ENCODE results near the gene CTSH.
A peak's percentile ranks its signal among the peaks of the same experiment; 100 is the strongest.

GRCh38 chr15:78932258-78932808 lies 12.5 kb downstream of the CTSH start:
- no peak for TF ChIP-seq POLR2A (IDR thresholded peaks at IDR 0.05; ENCODE audit: low read depth, low read length)
- TF ChIP-seq POLR2AphosphoS5 (IDR thresholded peaks at IDR 0.05; ENCODE audit: low read depth, low read length): peak; percentile 1; the same call in 1 of the 2 replicates
- TF ChIP-seq TAF1 (IDR thresholded peaks at IDR 0.05; ENCODE audit: borderline replicate concordance, low read depth, low read length): no peak
